ENCODE results near the gene KLK5.
"Not testable (repeated sequence)": the region's sequence is repeated elsewhere in the genome, so short reads cannot be mapped to it uniquely, and the experiment has no call there.

KLK5 gene

DNA sequence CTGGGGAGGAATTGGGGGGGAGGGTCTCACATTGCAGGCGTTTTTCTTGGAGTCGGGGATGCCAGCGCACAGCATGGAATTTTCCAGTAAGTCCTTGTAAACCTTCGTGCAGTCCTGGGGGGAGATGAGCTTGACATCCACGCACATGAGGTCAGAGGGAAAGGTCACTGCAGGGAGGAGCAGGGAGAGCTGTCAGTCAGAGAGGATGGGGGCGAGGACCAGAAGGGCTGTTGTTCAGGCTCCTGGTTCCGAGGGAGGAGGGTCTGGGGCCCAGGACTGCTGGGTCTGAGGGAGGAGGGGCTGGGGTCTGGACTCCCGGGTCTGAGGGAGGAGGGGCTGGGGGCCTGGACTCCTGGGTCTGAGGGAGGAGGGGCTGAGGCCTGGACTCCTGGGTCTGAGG lies 26.9 kb upstream of the KLK5 start:
- TF ChIP-seq, protein P1, sequence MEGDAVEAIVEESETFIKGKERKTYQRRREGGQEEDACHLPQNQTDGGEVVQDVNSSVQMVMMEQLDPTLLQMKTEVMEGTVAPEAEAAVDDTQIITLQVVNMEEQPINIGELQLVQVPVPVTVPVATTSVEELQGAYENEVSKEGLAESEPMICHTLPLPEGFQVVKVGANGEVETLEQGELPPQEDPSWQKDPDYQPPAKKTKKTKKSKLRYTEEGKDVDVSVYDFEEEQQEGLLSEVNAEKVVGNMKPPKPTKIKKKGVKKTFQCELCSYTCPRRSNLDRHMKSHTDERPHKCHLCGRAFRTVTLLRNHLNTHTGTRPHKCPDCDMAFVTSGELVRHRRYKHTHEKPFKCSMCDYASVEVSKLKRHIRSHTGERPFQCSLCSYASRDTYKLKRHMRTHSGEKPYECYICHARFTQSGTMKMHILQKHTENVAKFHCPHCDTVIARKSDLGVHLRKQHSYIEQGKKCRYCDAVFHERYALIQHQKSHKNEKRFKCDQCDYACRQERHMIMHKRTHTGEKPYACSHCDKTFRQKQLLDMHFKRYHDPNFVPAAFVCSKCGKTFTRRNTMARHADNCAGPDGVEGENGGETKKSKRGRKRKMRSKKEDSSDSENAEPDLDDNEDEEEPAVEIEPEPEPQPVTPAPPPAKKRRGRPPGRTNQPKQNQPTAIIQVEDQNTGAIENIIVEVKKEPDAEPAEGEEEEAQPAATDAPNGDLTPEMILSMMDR (IDR thresholded peaks at IDR 0.05; ENCODE audit: low read length, missing control alignments), result no peak
- no peak overlapping the region for H3K4me3 ChIP-seq (replicated peaks; ENCODE audit: low read depth, low read length)
- no peak for DNase-seq (ENCODE audit: low read depth)

DNA sequence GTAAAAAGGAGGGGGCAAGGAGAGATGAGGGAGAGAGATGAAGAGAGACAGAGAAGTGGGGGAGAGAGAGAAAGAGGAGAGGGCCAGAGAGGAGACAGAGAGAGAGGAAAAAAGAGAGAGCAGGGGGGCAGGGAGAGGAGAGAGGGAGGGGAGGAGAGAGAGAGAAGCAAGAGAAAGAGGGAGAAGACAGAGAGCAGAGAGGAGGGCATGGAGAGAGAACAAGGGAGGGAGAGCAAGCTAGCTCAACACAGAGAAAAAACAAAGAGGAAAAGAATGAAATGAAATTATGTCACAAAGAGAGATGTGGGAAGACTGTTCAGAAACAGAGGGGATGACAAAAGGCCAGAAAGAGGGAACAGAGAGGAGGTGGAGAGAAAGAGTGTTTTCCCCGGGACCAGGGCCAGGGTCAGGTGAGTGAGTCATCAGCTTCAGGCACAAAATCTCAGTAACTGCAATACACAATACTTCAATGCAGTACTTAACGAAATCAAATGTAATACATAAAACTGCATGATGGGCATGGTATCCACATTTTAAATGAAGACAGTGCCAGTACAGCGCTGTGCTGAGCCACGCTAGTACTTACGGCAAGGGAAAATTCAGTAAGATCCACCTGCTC lies 26.0 kb upstream of the KLK5 start:
- DNase-seq (ENCODE audit: low read depth), result no peak
- H3K4me3 ChIP-seq (replicated peaks; ENCODE audit: low read depth, low read length), result no peak overlapping the region
- TF ChIP-seq, protein P1 (IDR thresholded peaks at IDR 0.05; ENCODE audit: low read length, missing control alignments), result no peak

DNA sequence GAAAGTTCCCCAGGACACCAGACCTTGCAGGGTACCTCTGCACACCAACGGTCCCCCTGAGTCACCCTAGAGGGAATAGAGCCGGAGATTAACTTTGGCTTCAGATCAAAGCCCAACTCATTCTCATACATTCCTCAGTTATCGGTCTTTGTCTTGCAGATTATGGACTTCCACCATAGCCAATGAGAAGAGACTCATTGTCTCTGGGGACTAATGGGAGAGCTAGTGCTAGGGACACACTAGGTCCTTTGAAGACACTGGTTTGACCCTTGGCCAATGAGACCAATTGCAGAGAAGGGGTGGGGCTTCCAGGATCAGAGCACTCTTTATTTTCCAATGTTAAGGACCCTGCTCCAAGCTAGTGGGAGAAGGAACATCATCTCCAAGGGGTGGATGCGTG lies 24.8 kb upstream of the KLK5 start:
- H3K4me3 ChIP-seq (replicated peaks; ENCODE audit: low read depth, low read length), result no peak overlapping the region
- no peak for DNase-seq (ENCODE audit: low read depth)
- TF ChIP-seq, protein P1 (IDR thresholded peaks at IDR 0.05; ENCODE audit: low read length, missing control alignments), result no peak

DNA sequence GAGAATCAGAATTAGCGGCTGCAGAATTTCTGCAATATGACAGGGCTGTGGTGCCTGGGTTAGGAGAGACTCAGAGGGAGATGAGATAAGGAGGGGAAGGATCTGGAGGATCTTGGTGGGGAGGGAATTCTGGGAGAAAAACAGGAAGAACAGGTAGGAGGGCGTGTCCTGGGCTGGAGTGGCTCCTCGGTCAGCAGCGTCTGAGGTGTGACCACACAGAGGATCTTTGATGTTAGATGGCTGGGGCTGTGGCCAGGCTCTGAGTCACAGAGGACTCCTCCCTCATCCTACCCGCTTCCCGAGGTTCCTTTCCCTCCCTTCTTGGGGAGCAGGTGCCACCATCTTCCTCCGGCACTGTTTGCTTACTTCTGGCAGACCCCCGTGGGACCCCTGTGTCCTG lies 22.9 kb upstream of the KLK5 start:
- TF ChIP-seq, protein P1 (IDR thresholded peaks at IDR 0.05; ENCODE audit: low read length, missing control alignments), result no peak
- no peak overlapping the region for H3K4me3 ChIP-seq (replicated peaks; ENCODE audit: low read depth, low read length)
- no peak for DNase-seq (ENCODE audit: low read depth)

DNA sequence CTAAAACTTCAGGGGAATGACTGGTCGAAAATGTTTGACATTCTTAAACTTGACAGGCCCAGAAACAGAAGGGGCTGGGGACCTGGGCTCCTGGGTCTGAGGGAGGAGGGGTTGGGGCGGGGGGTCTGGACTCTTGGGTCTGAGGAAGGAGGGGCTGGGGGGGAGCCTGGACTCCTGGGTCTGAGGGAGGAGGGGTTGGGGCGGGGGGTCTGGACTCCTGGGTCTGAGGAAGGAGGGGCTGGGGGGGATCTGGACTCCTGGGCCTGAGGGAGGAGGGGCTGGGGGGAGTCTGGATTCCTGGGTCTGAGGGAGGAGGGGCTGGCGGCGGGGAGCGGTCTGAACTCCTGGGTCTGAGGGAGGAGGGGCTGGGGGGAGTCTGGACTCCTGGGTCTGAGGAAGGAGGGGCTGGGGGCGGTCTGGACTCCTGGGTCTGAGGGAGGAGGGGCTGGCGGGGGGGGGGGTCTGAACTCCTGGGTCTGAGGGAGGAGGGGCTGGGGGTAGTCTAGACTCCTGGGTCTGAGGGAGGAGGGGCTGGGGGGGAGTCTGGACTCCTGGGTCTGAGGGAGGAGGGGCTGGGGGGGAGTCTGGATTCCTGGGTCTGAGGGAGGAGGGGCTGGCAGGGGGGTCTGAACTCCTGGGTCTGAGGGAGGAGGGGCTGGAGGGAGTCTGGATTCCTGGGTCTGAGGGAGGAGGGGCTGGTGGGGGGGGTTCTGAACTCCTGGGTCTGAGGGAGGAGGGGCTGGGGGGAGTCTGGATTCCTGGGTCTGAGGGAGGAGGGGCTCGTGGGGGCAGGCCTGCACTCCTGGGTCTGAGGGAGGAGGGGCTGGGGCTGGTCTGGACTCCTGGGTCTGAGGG lies 22.1 kb upstream of the KLK5 start:
- H3K4me3 ChIP-seq (replicated peaks; ENCODE audit: low read depth, low read length), result no peak overlapping the region
- TF ChIP-seq, protein P1 (IDR thresholded peaks at IDR 0.05; ENCODE audit: low read length, missing control alignments), result no peak
- DNase-seq (ENCODE audit: low read depth), result no peak

DNA sequence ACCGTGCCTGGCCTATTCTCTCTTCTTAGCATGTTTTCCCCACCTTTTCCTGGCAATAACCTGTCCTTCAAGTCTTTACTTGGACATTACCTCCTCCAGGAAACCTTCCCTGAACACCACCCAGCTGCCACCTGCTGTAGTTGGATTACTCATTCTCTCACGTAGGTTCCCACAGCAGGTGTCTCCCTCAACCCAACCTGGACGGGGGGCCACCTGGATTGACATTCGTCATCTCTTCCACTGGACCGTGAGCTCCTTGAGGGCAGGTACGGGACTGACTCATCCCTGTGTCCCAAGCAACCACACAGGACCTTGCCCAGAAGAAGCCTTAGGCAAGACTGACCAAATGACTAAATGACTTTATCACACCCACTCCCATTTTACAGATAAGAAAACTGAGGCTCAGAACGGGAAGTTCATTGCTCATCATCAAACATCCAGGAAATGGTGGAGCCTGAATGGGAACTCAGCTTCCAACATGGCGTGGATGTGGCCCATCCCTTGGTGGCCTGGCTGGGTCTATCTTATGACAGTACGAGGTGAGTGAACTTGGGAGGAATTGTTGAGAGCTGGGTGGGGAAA lies 20.0 kb upstream of the KLK5 start:
- DNase-seq (ENCODE audit: low read depth), result no peak
- no peak overlapping the region for H3K4me3 ChIP-seq (replicated peaks; ENCODE audit: low read depth, low read length)
- TF ChIP-seq, protein P1 (IDR thresholded peaks at IDR 0.05; ENCODE audit: low read length, missing control alignments), result no peak

DNA sequence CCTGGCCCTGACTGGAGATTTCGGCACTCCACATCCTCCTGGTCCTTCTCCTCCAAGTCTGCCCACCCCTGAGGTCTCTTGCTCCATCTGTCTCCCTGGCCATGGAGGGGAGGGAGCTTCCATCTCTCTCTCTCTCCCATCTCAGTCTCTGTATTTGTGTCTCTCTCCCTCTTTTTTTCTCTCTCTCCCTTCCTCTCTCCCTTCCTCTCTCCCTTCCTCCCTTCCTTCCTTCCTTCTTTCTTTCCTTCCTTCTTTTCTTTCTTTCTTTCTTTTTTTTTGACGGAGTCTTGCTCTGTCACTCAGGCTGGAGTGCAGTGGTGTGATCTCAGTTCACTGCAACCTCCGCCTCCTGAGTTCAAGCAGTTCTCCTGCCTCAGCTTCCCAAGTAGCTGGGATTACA lies 17.0 kb upstream of the KLK5 start:
- not testable (repeated sequence) for DNase-seq (ENCODE audit: low read depth); H3K4me3 ChIP-seq (replicated peaks; ENCODE audit: low read depth, low read length)
